PFSK-1 (cell line): ENCODE data around the gene TLR9.

Experiments
- FOXP2 ChIP-seq: optimal IDR thresholded peaks from 2 replicates; pipeline ENCODE3; 2011; ENCODE audit warnings: borderline replicate concordance, control low read depth, inconsistent platforms; ENCODE audit not compliant: insufficient read depth; ENCODE audit errors: extremely low read length, extremely low read depth
- POLR2AphosphoS5 ChIP-seq: IDR thresholded peaks from 2 replicates; pipeline ENCODE4 v1.6.1; 2012; ENCODE audit warnings: low read depth, mild to moderate bottlenecking, control low read depth, low read length, moderate library complexity
- SIN3A ChIP-seq: IDR thresholded peaks from 2 replicates; pipeline ENCODE4 v1.6.1; 2012; ENCODE audit warnings: mild to moderate bottlenecking, low read length, moderate library complexity, borderline replicate concordance; ENCODE audit not compliant: insufficient read depth
- TAF1 ChIP-seq: IDR thresholded peaks from 2 replicates; pipeline ENCODE4 v1.6.1; 2012; ENCODE audit warnings: low read length, control low read depth, borderline replicate concordance; ENCODE audit not compliant: insufficient read depth
- TF ChIP-seq, protein P1 (sequence below), 2 experiments: IDR thresholded peaks; 2 replicates each; pipeline versions ENCODE4 v1.6.1 to v1.8.0; 2011 to 2012; ENCODE audit warnings: low read depth in 2 of 2, low read length in 2 of 2, control low read depth in 1 of 2, inconsistent platforms in 1 of 2, mild to moderate bottlenecking in 1 of 2, moderate library complexity in 1 of 2; ENCODE audit not compliant: insufficient read depth in 1 of 2

TLR9 gene

DNA sequence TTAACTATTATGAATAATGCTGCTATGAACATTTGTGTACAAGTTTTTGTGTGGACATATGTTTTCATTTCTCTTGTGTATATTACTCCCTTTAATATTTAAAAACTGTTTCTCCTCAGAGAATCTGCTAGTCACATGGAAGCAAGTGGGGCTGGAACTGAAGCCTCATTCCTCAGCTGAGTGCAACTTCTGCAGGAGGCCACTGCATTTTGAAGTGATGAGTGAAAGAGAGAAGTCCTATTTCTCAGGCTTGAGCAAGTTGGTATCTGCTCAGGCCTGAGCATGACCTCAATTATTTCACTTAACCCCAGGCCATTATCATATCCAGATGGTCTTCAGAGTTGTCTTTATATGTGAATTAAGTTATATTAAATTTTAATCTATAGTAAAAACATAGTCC lies 11.5 kb downstream of the TLR9 start:
- TF ChIP-seq TAF1 (no peak), SIN3A (no peak), POLR2AphosphoS5 (no peak), FOXP2 (no peak)
- TF ChIP-seq, protein P1, sequence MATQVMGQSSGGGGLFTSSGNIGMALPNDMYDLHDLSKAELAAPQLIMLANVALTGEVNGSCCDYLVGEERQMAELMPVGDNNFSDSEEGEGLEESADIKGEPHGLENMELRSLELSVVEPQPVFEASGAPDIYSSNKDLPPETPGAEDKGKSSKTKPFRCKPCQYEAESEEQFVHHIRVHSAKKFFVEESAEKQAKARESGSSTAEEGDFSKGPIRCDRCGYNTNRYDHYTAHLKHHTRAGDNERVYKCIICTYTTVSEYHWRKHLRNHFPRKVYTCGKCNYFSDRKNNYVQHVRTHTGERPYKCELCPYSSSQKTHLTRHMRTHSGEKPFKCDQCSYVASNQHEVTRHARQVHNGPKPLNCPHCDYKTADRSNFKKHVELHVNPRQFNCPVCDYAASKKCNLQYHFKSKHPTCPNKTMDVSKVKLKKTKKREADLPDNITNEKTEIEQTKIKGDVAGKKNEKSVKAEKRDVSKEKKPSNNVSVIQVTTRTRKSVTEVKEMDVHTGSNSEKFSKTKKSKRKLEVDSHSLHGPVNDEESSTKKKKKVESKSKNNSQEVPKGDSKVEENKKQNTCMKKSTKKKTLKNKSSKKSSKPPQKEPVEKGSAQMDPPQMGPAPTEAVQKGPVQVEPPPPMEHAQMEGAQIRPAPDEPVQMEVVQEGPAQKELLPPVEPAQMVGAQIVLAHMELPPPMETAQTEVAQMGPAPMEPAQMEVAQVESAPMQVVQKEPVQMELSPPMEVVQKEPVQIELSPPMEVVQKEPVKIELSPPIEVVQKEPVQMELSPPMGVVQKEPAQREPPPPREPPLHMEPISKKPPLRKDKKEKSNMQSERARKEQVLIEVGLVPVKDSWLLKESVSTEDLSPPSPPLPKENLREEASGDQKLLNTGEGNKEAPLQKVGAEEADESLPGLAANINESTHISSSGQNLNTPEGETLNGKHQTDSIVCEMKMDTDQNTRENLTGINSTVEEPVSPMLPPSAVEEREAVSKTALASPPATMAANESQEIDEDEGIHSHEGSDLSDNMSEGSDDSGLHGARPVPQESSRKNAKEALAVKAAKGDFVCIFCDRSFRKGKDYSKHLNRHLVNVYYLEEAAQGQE (IDR thresholded peaks at IDR 0.05; ENCODE audit: insufficient read depth in 1 of 2, low read depth in 2 of 2, low read length in 2 of 2), result no peak

DNA sequence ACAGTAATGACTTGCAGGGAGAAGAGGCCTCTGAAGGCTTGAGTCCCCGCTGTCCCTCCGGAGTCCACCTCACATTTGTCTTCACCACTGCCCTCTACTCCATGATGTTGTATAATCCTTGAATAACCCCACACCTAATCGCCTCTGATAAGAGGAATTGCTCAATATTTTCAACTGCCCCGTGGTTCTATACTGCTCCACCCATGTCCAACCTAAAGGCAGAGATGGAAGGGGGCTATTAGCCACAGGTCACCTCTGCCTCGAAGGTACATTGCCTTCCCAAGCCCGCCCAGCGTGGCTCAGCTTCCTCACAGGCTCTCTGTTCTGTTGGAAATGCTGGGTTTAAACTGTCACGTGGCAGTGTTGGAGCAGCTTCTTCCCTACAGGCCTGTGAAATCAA lies 12.4 kb downstream of the TLR9 start:
- TF ChIP-seq TAF1 (no peak), SIN3A (no peak), POLR2AphosphoS5 (no peak), FOXP2 (no peak)
- TF ChIP-seq, protein P1 (IDR thresholded peaks at IDR 0.05; ENCODE audit: insufficient read depth in 1 of 2, low read depth in 2 of 2, low read length in 2 of 2), result no peak

DNA sequence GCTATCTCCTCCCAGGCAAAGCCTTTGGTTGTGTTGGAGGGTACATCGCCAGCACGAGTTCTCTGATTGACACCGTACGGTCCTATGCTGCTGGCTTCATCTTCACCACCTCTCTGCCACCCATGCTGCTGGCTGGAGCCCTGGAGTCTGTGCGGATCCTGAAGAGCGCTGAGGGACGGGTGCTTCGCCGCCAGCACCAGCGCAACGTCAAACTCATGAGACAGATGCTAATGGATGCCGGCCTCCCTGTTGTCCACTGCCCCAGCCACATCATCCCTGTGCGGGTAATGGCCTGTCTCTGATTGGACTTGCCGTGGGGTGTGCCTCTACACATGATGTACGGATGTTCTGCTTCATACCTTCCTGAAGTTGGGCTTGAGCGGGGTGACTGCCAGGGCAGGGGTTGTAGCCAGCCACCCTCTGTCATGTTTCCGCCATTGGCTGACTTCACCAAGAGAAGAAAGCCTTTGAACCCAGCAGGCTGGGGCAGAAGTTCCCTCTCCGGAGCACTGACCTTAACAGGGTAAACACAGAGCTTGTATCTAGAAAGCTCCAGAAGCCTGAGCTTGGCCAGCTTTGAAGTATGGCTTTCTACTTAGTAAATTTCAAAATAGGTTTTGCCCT lies 14.1 kb downstream of the TLR9 start:
- TF ChIP-seq SIN3A (no peak), FOXP2 (no peak), TAF1 (no peak), POLR2AphosphoS5 (no peak)
- TF ChIP-seq, protein P1 (IDR thresholded peaks at IDR 0.05; ENCODE audit: insufficient read depth in 1 of 2, low read depth in 2 of 2, low read length in 2 of 2), result no peak

- TF ChIP-seq POLR2AphosphoS5 (no peak), TAF1 (no peak), SIN3A (no peak), FOXP2 (no peak)
- TF ChIP-seq, protein P1 (IDR thresholded peaks at IDR 0.05; ENCODE audit: insufficient read depth in 1 of 2, low read depth in 2 of 2, low read length in 2 of 2), result no peak
These were observed 14.8 kb downstream of the TLR9 start for GRCh38 chr3:52210550-52211046.

GRCh38 chr3:52210037-52210436 lies 15.4 kb downstream of the TLR9 start:
- TF ChIP-seq FOXP2 (no peak), POLR2AphosphoS5 (no peak), TAF1 (no peak), SIN3A (no peak)
- TF ChIP-seq, protein P1 (IDR thresholded peaks at IDR 0.05; ENCODE audit: insufficient read depth in 1 of 2, low read depth in 2 of 2, low read length in 2 of 2), result no peak
